B cell (primary cell): ENCODE data around the gene PLCB1. TPM values are rescaled to one million over a fixed set of nuclear protein-coding genes. Genes with fewer than 3 reads are reported as not detected.

Experiments used
- ATAC-seq: fragments of 200-7000 bp; cut with Tn5 transposase; one replicate; pipeline ENCODE4 v1.10.0; 2021; ENCODE audit warnings: low read depth, mild to moderate bottlenecking, moderate number of reproducible peaks, moderate library complexity
- CTCF ChIA-PET: fragments of 350-600 bp; sonication (Branson Sonifier 250); formaldehyde crosslinking; loops from one replicate; lab custom pipeline; 2021; ENCODE audit warnings: antibody characterized with exemption, inconsistent platforms; lab: Charles Lee
- POLR2A ChIA-PET: fragments of 350-600 bp; sonication (Branson Sonifier 250); formaldehyde crosslinking; loops from one replicate; lab custom pipeline; 2021; ENCODE audit warnings: antibody characterized with exemption; lab: Charles Lee
- DNase-seq: peaks from one replicate; pipeline ENCODE4 v3.0.0; 2013
- H2AFZ ChIP-seq: 2 replicates; pipeline ENCODE4 v1.6.1; 2012; ENCODE audit warnings: mild to moderate bottlenecking, low read depth, low read length; ENCODE audit not compliant: insufficient read depth, poor library complexity, severe bottlenecking
- H3K27ac ChIP-seq, 2 donors: 1 replicate in 1 of 2; 2 replicates in 1 of 2; pipeline ENCODE4 v1.5.1; 2012 to 2013; ENCODE audit warnings: low read length in 2 of 2, mild to moderate bottlenecking in 2 of 2, moderate library complexity in 1 of 2
- H3K27me3 ChIP-seq, 4 experiments: fragments of 200-600 bp in 1 of 4; sonication (generic) in 1 of 4; replicated peaks in 1 of 4; 1 replicate in 2 of 4; 2 replicates in 2 of 4; pipeline versions ENCODE4 v1.6.1 to v1.7.0; 2013 to 2016; ENCODE audit warnings: low read length in 3 of 4, mild to moderate bottlenecking in 2 of 4, mixed read lengths in 1 of 4, moderate library complexity in 1 of 4; ENCODE audit not compliant: insufficient read depth in 4 of 4, control insufficient read depth in 3 of 4; ENCODE audit errors: control extremely low read depth in 1 of 4
- H3K36me3 ChIP-seq, 2 experiments: replicated peaks in 1 of 2; 1 replicate in 1 of 2; 2 replicates in 1 of 2; pipeline versions ENCODE4 v1.6.1 to v1.7.1; 2013; ENCODE audit warnings: low read length in 1 of 2; ENCODE audit not compliant: insufficient read depth in 2 of 2, control insufficient read depth in 1 of 2; ENCODE audit errors: control extremely low read depth in 1 of 2, extremely low read depth in 1 of 2
- H3K4me1 ChIP-seq, 2 donors: fragments of 200-600 bp in 1 of 2; sonication (generic) in 1 of 2; 1 replicate in 1 of 2; 2 replicates in 1 of 2; pipeline versions ENCODE4 v1.5.1 to v1.6.1; 2013 to 2017; ENCODE audit warnings: low read length in 2 of 2; ENCODE audit not compliant: control insufficient read depth in 2 of 2, insufficient read depth in 2 of 2
- H3K4me2 ChIP-seq: replicated peaks from 2 replicates; pipeline ENCODE3; 2012; ENCODE audit warnings: mild to moderate bottlenecking, low read depth, low read length; ENCODE audit not compliant: poor library complexity, severe bottlenecking
- H3K4me3 ChIP-seq, 5 experiments: fragments of 200-600 bp in 1 of 5; sonication (generic) in 1 of 5; 1 replicate in 3 of 5; 2 replicates in 2 of 5; pipeline versions ENCODE4 v1.5.1 to v1.7.0; 2011 to 2016; ENCODE audit warnings: low read length in 4 of 5, mild to moderate bottlenecking in 4 of 5, low read depth in 2 of 5, control low read depth in 1 of 5, moderate library complexity in 1 of 5; ENCODE audit not compliant: insufficient read depth in 1 of 5; ENCODE audit errors: control extremely low read depth in 1 of 5, extremely low read depth in 1 of 5
- H3K79me2 ChIP-seq: fragments of 200-600 bp; sonication (generic); one replicate; pipeline ENCODE4 v1.6.0; 2016; ENCODE audit warnings: low read length; ENCODE audit not compliant: control insufficient read depth, insufficient read depth
- H3K9ac ChIP-seq: fragments of 200-600 bp; sonication (generic); 2 replicates; pipeline ENCODE4 v1.6.1; 2017; ENCODE audit warnings: mild to moderate bottlenecking, low read length, moderate library complexity
- H3K9me3 ChIP-seq, 3 donors: one replicate each; pipeline versions ENCODE4 v1.6.1 to v1.7.1; 2013; ENCODE audit warnings: low read length in 2 of 3; ENCODE audit not compliant: control insufficient read depth in 2 of 3, insufficient read depth in 1 of 3; ENCODE audit errors: control extremely low read depth in 1 of 3
- H4K20me1 ChIP-seq: 2 replicates; pipeline ENCODE4 v1.6.0; 2012; ENCODE audit warnings: mild to moderate bottlenecking, low read length; ENCODE audit not compliant: insufficient read depth, control insufficient read depth, poor library complexity, severe bottlenecking
- H3K27ac Mint-ChIP-seq: one replicate; pipeline ENCODE4 v1.8.0; 2021; ENCODE audit warnings: mixed read lengths
- H3K27me3 Mint-ChIP-seq: one replicate; pipeline ENCODE4 v1.8.0; 2021; ENCODE audit warnings: mixed read lengths
- H3K4me1 Mint-ChIP-seq: one replicate; pipeline ENCODE4 v1.8.0; 2021; ENCODE audit warnings: mixed read lengths
- H3K4me3 Mint-ChIP-seq: one replicate; pipeline ENCODE4 v1.8.0; 2021; ENCODE audit warnings: mixed read lengths
- H3K9me3 Mint-ChIP-seq: one replicate; pipeline ENCODE4 v1.8.0; 2022; ENCODE audit warnings: mixed read lengths; ENCODE audit not compliant: insufficient read depth
- EZH2 ChIP-seq: IDR thresholded peaks from 2 replicates; pipeline ENCODE4 v1.6.1; 2012; ENCODE audit warnings: borderline replicate concordance, low read depth, mild to moderate bottlenecking, moderate library complexity, low read length; ENCODE audit not compliant: insufficient read depth, poor library complexity, severe bottlenecking
- WGBS: methylation state at CpG from one replicate; pipeline ENCODE4 v1.1.5; 2013; ENCODE audit warnings: missing lambda C conversion rate; ENCODE audit not compliant: insufficient coverage; 5-methylcytosine and 5-hydroxymethylcytosine counted together
- intact Hi-C: fragments of 100-400 bp; cut with micrococcal nuclease; formaldehyde crosslinking; loops from one replicate; pipeline ENCODE4 v1.10.0; 2022
- polyA plus RNA-seq: library from polyadenylated mRNA; depleted of rRNA; stranded (reverse); fragments of >200 nt; gene quantifications from 2 replicates; pipeline ENCODE4 v1.2.3, GENCODE V29; 2012
- total RNA-seq, 2 donors: library from RNA; stranded (reverse); fragments of 120-200 nt in 1 of 2; gene quantifications; 1 replicate in 1 of 2; 2 replicates in 1 of 2; pipeline versions ENCODE4 v1.2.3 to v1.2.4, GENCODE V29; 2013 to 2022
- TF ChIP-seq, protein P1 (sequence below): fragments of 200-600 bp; IDR thresholded peaks from one replicate; pipeline ENCODE4 v1.8.0; 2022; ENCODE audit warnings: antibody characterized with exemption, mild to moderate bottlenecking

The PLCB1 gene
- total and polyA plus RNA-seq, 2 donors (not counting 1 experiment from before 2014, with no cell fraction given) = 0.18 to 0.47 TPM

DNA sequence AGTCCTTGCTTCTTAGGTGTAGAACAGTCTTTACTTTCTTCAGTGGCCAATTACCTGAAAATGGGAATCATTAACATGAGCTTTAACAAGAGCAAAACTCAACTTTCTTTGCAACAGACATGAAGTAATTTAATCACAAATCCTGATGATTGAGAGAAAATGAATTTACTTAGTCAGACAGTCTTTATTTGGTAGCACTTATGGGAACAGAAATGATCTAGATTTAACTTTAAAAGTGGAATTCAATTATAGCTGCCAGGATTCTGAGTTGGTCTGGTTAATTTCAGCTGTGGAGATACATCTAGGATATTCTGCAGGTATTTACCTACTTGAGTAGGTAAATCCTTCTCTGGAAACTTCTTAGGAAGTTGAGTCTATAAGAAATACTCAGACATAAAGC, 492.6 kb downstream of the PLCB1 start:
- no peaks in the 10 kb centered on the region for H3K9me3 ChIP-seq
- no peaks in the 10 kb centered on the region for H3K4me1 ChIP-seq
- no peaks in the 10 kb centered on the region for H3K79me2 ChIP-seq
- H3K4me3 Mint-ChIP-seq = no peak overlapping the region
- H3K36me3 ChIP-seq = no peaks in the 10 kb centered on the region
- H4K20me1 ChIP-seq = no peaks in the 10 kb centered on the region
- no peak for DNase-seq
- no peak overlapping the region for H2AFZ ChIP-seq
- ChIA-PET POLR2A (no interaction called here), CTCF (no interaction called here)
- no peak for ATAC-seq
- no peaks in the 10 kb centered on the region for H3K27me3 Mint-ChIP-seq
- intact Hi-C loops = no loop called here
- H3K4me3 ChIP-seq = no peak overlapping the region
- H3K27ac Mint-ChIP-seq = no peak overlapping the region
- H3K27me3 ChIP-seq = no peaks in the 10 kb centered on the region
- no peak overlapping the region for H3K9ac ChIP-seq
- no peak for TF ChIP-seq EZH2
- H3K4me2 ChIP-seq = no peak overlapping the region
- H3K9me3 Mint-ChIP-seq = no peaks in the 10 kb centered on the region
- H3K27ac ChIP-seq = no peak overlapping the region
- no peaks in the 10 kb centered on the region for H3K4me1 Mint-ChIP-seq

DNA sequence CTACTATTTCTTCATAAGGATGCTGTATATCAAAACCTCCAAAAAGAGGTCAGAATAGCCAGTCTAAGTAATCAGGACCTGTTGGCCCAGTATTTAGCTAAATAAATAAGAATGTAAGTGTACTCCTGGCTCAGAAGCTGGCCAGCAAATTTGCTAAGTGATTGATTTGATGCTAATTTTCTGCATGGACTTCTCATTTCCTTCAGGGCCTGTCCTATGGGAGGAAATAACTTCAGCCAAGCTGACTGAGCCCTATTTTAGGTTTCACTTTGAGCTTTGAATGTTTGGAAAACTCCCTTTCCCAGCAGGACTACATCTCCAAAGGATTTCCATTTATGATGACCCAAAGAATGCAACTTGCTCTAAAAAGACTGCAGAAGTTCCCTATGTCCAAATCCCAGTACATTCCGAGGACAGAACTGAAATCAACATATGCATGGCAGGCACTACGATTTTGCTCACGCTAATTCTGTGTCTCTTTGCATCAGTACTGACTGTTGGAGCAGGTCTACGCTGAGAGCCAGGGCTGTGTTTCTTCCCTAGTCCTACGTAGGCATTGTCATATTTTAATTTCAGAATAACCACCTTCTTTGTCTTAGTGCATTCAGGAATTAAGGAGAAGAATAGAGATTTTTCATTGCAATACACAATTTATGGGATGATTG, 495.4 kb downstream of the PLCB1 start:
- Histone ChIP-seq H3K4me1 (no peaks in the 10 kb centered on the region), H3K27ac (no peak overlapping the region), H3K9ac (no peak overlapping the region), H3K4me3 (no peak overlapping the region), H3K9me3 (no peaks in the 10 kb centered on the region), H3K4me2 (no peak overlapping the region), H3K27me3 (no peaks in the 10 kb centered on the region), H4K20me1 (no peaks in the 10 kb centered on the region), H3K79me2 (no peaks in the 10 kb centered on the region), H2AFZ (no peak overlapping the region), H3K36me3 (no peaks in the 10 kb centered on the region)
- intact Hi-C loops = no loop called here
- Mint-ChIP-seq H3K27ac (no peak overlapping the region), H3K4me3 (no peak overlapping the region), H3K4me1 (no peaks in the 10 kb centered on the region), H3K9me3 (no peaks in the 10 kb centered on the region), H3K27me3 (no peaks in the 10 kb centered on the region)
- DNase-seq (no peak), ATAC-seq (no peak)
- CTCF ChIA-PET = no interaction called here
- POLR2A ChIA-PET = no interaction called here
- TF ChIP-seq EZH2 = no peak
- TF ChIP-seq, protein P1, sequence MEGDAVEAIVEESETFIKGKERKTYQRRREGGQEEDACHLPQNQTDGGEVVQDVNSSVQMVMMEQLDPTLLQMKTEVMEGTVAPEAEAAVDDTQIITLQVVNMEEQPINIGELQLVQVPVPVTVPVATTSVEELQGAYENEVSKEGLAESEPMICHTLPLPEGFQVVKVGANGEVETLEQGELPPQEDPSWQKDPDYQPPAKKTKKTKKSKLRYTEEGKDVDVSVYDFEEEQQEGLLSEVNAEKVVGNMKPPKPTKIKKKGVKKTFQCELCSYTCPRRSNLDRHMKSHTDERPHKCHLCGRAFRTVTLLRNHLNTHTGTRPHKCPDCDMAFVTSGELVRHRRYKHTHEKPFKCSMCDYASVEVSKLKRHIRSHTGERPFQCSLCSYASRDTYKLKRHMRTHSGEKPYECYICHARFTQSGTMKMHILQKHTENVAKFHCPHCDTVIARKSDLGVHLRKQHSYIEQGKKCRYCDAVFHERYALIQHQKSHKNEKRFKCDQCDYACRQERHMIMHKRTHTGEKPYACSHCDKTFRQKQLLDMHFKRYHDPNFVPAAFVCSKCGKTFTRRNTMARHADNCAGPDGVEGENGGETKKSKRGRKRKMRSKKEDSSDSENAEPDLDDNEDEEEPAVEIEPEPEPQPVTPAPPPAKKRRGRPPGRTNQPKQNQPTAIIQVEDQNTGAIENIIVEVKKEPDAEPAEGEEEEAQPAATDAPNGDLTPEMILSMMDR = no peak
- 93% methylated on average over 3 of the region's 5 CpGs for WGBS
